Esophagus muscularis mucosa (tissue), 3 donors: ENCODE measurements around the gene RGMB.

Source experiments
- CTCF ChIP-seq, 3 experiments: fragments of 200-600 bp in 2 of 3; fragments of 450-650 bp in 1 of 3; sonication (generic) in 2 of 3; IDR thresholded peaks; one replicate each; pipeline ENCODE4 v1.5.1; 2017 to 2019; ENCODE audit warnings: antibody characterized with exemption in 3 of 3, mild to moderate bottlenecking in 2 of 3, moderate library complexity in 1 of 3
- EP300 ChIP-seq: sonication (generic); formaldehyde crosslinking; IDR thresholded peaks from one replicate; pipeline ENCODE4 v1.6.1; 2017; ENCODE audit warnings: antibody characterized with exemption

- TF ChIP-seq CTCF (IDR thresholded peaks at IDR 0.05), result no peak
- no peak for TF ChIP-seq EP300
Measured at GRCh38 chr5:98791898-98792580, 18.6 kb downstream of the RGMB start.
